Heart right ventricle (tissue), 16 donors: ENCODE measurements around the gene EXD2. TPM values are rescaled to one million over a fixed set of nuclear protein-coding genes. Genes with fewer than 3 reads are reported as not detected.

Experiments
- ATAC-seq, 8 donors: fragments of 200-7000 bp; cut with Tn5 transposase; one replicate each; pipeline ENCODE4 v1.9.1; 2020; ENCODE audit warnings: mild to moderate bottlenecking in 8 of 8, moderate library complexity in 8 of 8, moderate number of reproducible peaks in 1 of 8
- DNase-seq, 2 donors: peaks; one replicate each; pipeline ENCODE4 v3.0.0-alpha.2; 2020
- H3K27ac ChIP-seq, 10 donors: fragments of 200-600 bp; sonication (generic) in 2 of 10; one replicate each; pipeline versions ENCODE4 v1.5.0 to v1.8.0; 2020 to 2022; ENCODE audit warnings: mild to moderate bottlenecking in 3 of 10
- H3K27me3 ChIP-seq, 7 donors: fragments of 200-600 bp; one replicate each; pipeline ENCODE4 v1.8.0; 2021 to 2022; ENCODE audit warnings: mild to moderate bottlenecking in 2 of 7
- H3K36me3 ChIP-seq, 9 donors: fragments of 200-600 bp; sonication (generic) in 1 of 9; one replicate each; pipeline versions ENCODE4 v1.5.0 to v1.8.0; 2020 to 2022; ENCODE audit warnings: mild to moderate bottlenecking in 2 of 9
- H3K4me1 ChIP-seq, 9 donors: fragments of 200-600 bp; sonication (generic) in 1 of 9; one replicate each; pipeline versions ENCODE4 v1.5.0 to v1.8.0; 2020 to 2022; ENCODE audit warnings: mild to moderate bottlenecking in 4 of 9
- H3K4me3 ChIP-seq, 10 donors: fragments of 200-600 bp; sonication (generic) in 2 of 10; one replicate each; pipeline versions ENCODE4 v1.5.0 to v1.8.0; 2020 to 2022; ENCODE audit warnings: mild to moderate bottlenecking in 7 of 10, moderate library complexity in 2 of 10
- H3K9me3 ChIP-seq, 11 donors: fragments of 200-600 bp in 10 of 11; sonication (generic) in 2 of 11; one replicate each; pipeline versions ENCODE4 v1.5.0 to v1.8.0; 2013 to 2022; ENCODE audit warnings: mild to moderate bottlenecking in 2 of 11, control low read depth in 1 of 11, moderate library complexity in 1 of 11
- CTCF ChIP-seq, 9 donors: fragments of 200-600 bp; sonication (generic) in 2 of 9; IDR thresholded peaks; one replicate each; pipeline versions ENCODE4 v1.5.0 to v1.8.0; 2021 to 2022; ENCODE audit warnings: antibody characterized with exemption in 9 of 9, mild to moderate bottlenecking in 5 of 9, moderate library complexity in 1 of 9
- WGBS, 2 donors: extraction: QIAGEN DNeasy Blood & Tissue Kit; methylation state at CpG; one replicate each; pipeline ENCODE4 v1.1.7; 2013; ENCODE audit warnings: inconsistent platforms in 1 of 2; 5-methylcytosine and 5-hydroxymethylcytosine counted together
- intact Hi-C, 10 donors: fragments of 100-400 bp; cut with DNase I; formaldehyde crosslinking; loops; one replicate each; pipeline versions ENCODE4 v1.11.1 to v1.14.2; 2022
- polyA plus RNA-seq, 2 donors: library from polyadenylated mRNA; stranded (reverse); fragments of 200-250 nt; gene quantifications; one replicate each; pipeline ENCODE4 v1.2.3, GENCODE V29; 2013
- total RNA-seq, 10 donors: library from RNA; stranded (reverse); fragmentation: NEBNext Ultra II Directional in 3 of 10; extraction: Animal tissue kit (Norgen Biotek cat#: 25700) in 3 of 10; gene quantifications; one replicate each; pipeline versions ENCODE4 v1.2.1 to v1.2.4, GENCODE V29; 2021 to 2023
- donor health status: Arrhythmogenic right ventricular cardiomyopathy.
- donor health status: ischemic (EF 13 %, LVEDD 7.1; RV severe dilation, severe dysfunction).
- donor health status: healthy with polysubstance abuse.
- donor health status: DM: no; HTN: yes; CAD: no.
- donor health status: DM: no; HTN: no; CAD: no.
- donor health status: ischemic (EF 25% LVEDD 6.9; RV normal size, moderate dysfunction).
- donor health status: ischemic (EF 25% LVEDD 5.7; RV mildly dilated, moderate dysfunction).
- donor health status: healthy.
- donor health status: DM: yes; HTN: yes; CAD: no.
- donor health status: Ischemic cardiomyopathy.
- donor health status: ischemic (EF 35%, LVEDD 5.7; RV mildly dilated, moderate dysfunction).
- donor health status: nonischemic (EF 11% LVEDD 7.7; RV severe dilation, severe dysfunction).
- donor health status: DM: yes; HTN: yes; CAD: no.
- donor health status: PGD.
- donor health status: ischemic (EF 29% LVEDD 5.4; RV normal size, mild dysfunction).
- donor health status: nonischemic (EF 23%, LVEDD 6.1; RV moderate dilation, normal function).

Gene EXD2
- total and polyA plus RNA-seq, 12 donors, result 9.8 to 22.4 (median 16.2) TPM

GRCh38 chr14:69153152-69153872 is 38.0 kb upstream of the EXD2 start:
- peak overlapping the region; percentile 79 to 98 (median 90) for H3K4me3 ChIP-seq
- no peaks in the 10 kb centered on the region for H3K27me3 ChIP-seq
- peak in 1 of 9 donors; percentile 3 for TF ChIP-seq CTCF (IDR thresholded peaks at IDR 0.05)
- peak overlapping the region; percentile 76 to 98 (median 94) for H3K27ac ChIP-seq
- 1% methylated on average over 47 to 72 of the region's 72 CpGs for WGBS, 2 donors
- ATAC-seq, result peak; percentile 92 to 95 (median 93)
- DNase-seq, result peak in 1 of 2 donors; percentile 93
- H3K4me1 ChIP-seq, result peaks cover 3 to 44% (median 33%) of the 10 kb centered on the region in 9 donors
- intact Hi-C loops, result loop anchor here in 6 of 10 donors (5.0 to 10.0 kb wide), 4 partner anchors 39 to 89 kb away; partner anchors contain the start of gene EXD2 (in 4 of the 6)
- H3K9me3 ChIP-seq, result no peaks in the 10 kb centered on the region
- H3K36me3 ChIP-seq, result peaks cover 0 to 13% (median 0%) of the 10 kb centered on the region in 9 donors

- ATAC-seq, result no peak
These were observed 37.4 kb upstream of the EXD2 start for GRCh38 chr14:69153873-69154270.

GRCh38 chr14:69154779-69155178 is 36.5 kb upstream of the EXD2 start:
- Histone ChIP-seq H3K4me1 (peaks cover 3 to 31% (median 26%) of the 10 kb centered on the region in 9 donors), H3K27me3 (no peaks in the 10 kb centered on the region), H3K27ac (peak overlapping the region in 2 of 10 donors; percentile 7 to 38), H3K4me3 (no peak overlapping the region), H3K36me3 (no peaks in the 10 kb centered on the region), H3K9me3 (no peaks in the 10 kb centered on the region)
- intact Hi-C loops, result loop anchor here in 7 of 10 donors (1.0 to 10.0 kb wide), 5 partner anchors 37 to 88 kb away; partner anchors contain the start of gene EXD2 (in 5 of the 7)
- DNase-seq, result no peak
- peak in 1 of 9 donors; percentile 8 for TF ChIP-seq CTCF (IDR thresholded peaks at IDR 0.05)
- 35% methylated on average over 4 of the region's 4 CpGs for WGBS, 2 donors
- no peak for ATAC-seq

More at GRCh38 chr14:69153873-69154270, 37.4 kb upstream of the EXD2 start:
- H3K9me3 ChIP-seq, result no peaks in the 10 kb centered on the region
- TF ChIP-seq CTCF (IDR thresholded peaks at IDR 0.05), result no peak
- WGBS, 2 donors, result 2 to 3% methylated on average over 13 of the region's 13 CpGs
- peak overlapping the region; percentile 79 to 98 (median 90) for H3K4me3 ChIP-seq
- no peaks in the 10 kb centered on the region for H3K27me3 ChIP-seq
- intact Hi-C loops, result loop anchor here in 7 of 10 donors (1.0 to 10.0 kb wide), 5 partner anchors 37 to 88 kb away; partner anchors contain the start of gene EXD2 (in 5 of the 7)
- peak in 1 of 2 donors; percentile 23 for DNase-seq
- peaks cover 3 to 40% (median 33%) of the 10 kb centered on the region in 9 donors for H3K4me1 ChIP-seq
- H3K27ac ChIP-seq, result peak overlapping the region; percentile 76 to 98 (median 94)
- H3K36me3 ChIP-seq, result peaks cover 0 to 7% (median 0%) of the 10 kb centered on the region in 9 donors

- Histone ChIP-seq H3K27me3 (peaks cover 0 to 8% (median 0%) of the 10 kb centered on the region in 7 donors), H3K9me3 (peaks cover 0 to 1% (median 0%) of the 10 kb centered on the region in 11 donors), H3K27ac (no peak overlapping the region), H3K4me1 (peaks cover 3 to 17% (median 12%) of the 10 kb centered on the region in 9 donors), H3K36me3 (no peaks in the 10 kb centered on the region), H3K4me3 (no peak overlapping the region)
- intact Hi-C loops, result loop anchor here in 1 of 10 donors (10.0 kb wide), 1 partner anchor 69 kb away; no protein-coding TSS in a partner anchor
- DNase-seq (no peak), ATAC-seq (no peak)
- no peak for TF ChIP-seq CTCF (IDR thresholded peaks at IDR 0.05)
These were observed 35.1 kb upstream of the EXD2 start for GRCh38 chr14:69156224-69156623.
